ENCODE measurements around the gene ANKS1B.

DNA sequence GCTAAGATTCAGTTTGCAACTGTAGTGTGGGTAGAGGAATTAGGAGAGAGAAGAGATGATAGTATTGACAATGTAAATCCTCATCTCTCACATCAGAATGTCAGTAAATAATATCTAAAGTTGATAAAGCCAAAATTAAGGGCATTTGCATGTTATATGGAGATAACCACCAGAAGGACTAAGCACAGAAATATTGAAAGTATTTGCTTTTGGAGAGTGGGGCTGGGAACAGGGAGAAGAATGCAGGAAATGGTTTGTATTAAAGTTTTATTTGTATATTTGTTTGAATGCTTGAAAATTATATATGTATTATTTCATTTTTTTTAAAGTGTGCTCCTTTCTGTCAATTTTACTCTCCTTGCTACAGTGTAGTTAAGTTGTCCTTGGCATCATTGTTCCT lies 848.2 kb downstream of the ANKS1B start:
- TF ChIP-seq, protein P1, sequence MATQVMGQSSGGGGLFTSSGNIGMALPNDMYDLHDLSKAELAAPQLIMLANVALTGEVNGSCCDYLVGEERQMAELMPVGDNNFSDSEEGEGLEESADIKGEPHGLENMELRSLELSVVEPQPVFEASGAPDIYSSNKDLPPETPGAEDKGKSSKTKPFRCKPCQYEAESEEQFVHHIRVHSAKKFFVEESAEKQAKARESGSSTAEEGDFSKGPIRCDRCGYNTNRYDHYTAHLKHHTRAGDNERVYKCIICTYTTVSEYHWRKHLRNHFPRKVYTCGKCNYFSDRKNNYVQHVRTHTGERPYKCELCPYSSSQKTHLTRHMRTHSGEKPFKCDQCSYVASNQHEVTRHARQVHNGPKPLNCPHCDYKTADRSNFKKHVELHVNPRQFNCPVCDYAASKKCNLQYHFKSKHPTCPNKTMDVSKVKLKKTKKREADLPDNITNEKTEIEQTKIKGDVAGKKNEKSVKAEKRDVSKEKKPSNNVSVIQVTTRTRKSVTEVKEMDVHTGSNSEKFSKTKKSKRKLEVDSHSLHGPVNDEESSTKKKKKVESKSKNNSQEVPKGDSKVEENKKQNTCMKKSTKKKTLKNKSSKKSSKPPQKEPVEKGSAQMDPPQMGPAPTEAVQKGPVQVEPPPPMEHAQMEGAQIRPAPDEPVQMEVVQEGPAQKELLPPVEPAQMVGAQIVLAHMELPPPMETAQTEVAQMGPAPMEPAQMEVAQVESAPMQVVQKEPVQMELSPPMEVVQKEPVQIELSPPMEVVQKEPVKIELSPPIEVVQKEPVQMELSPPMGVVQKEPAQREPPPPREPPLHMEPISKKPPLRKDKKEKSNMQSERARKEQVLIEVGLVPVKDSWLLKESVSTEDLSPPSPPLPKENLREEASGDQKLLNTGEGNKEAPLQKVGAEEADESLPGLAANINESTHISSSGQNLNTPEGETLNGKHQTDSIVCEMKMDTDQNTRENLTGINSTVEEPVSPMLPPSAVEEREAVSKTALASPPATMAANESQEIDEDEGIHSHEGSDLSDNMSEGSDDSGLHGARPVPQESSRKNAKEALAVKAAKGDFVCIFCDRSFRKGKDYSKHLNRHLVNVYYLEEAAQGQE (IDR thresholded peaks at IDR 0.05; ENCODE audit: low read depth) = no peak
- TF ChIP-seq EP300 (IDR thresholded peaks at IDR 0.05; ENCODE audit: borderline replicate concordance) (no peak), TCF12 (IDR thresholded peaks at IDR 0.05; ENCODE audit: low read depth) (no peak), TAF1 (IDR thresholded peaks at IDR 0.05; ENCODE audit: low read depth) (no peak), RAD21 (IDR thresholded peaks at IDR 0.05; ENCODE audit: low read depth) (no peak), FOXM1 (IDR thresholded peaks at IDR 0.05; ENCODE audit: borderline replicate concordance, low read depth) (no peak), CREB1 (IDR thresholded peaks at IDR 0.05; ENCODE audit: low read depth) (no peak), CEBPB (IDR thresholded peaks at IDR 0.05) (no peak), EGR1 (IDR thresholded peaks at IDR 0.05) (no peak)
- TF ChIP-seq, protein P2, sequence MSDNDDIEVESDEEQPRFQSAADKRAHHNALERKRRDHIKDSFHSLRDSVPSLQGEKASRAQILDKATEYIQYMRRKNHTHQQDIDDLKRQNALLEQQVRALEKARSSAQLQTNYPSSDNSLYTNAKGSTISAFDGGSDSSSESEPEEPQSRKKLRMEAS (IDR thresholded peaks at IDR 0.05) = no peak
- TF ChIP-seq, protein P3, sequence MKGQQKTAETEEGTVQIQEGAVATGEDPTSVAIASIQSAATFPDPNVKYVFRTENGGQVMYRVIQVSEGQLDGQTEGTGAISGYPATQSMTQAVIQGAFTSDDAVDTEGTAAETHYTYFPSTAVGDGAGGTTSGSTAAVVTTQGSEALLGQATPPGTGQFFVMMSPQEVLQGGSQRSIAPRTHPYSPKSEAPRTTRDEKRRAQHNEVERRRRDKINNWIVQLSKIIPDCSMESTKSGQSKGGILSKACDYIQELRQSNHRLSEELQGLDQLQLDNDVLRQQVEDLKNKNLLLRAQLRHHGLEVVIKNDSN (IDR thresholded peaks at IDR 0.05) = no peak
